Activated CD8-positive, alpha-beta memory T cell treated with anti-CD3 and anti-CD28 coated beads, Interleukin-2, amount 50 U/mL, for 4 hours (primary cell): ENCODE measurements around the gene LRMDA.
"Not testable (repeated sequence)": the region's sequence is repeated elsewhere in the genome, so short reads cannot be mapped to it uniquely, and the experiment has no call there.

Source experiments
- DNase-seq: peaks from one replicate; pipeline ENCODE4 v3.0.0-alpha.2; 2020

LRMDA gene

DNA sequence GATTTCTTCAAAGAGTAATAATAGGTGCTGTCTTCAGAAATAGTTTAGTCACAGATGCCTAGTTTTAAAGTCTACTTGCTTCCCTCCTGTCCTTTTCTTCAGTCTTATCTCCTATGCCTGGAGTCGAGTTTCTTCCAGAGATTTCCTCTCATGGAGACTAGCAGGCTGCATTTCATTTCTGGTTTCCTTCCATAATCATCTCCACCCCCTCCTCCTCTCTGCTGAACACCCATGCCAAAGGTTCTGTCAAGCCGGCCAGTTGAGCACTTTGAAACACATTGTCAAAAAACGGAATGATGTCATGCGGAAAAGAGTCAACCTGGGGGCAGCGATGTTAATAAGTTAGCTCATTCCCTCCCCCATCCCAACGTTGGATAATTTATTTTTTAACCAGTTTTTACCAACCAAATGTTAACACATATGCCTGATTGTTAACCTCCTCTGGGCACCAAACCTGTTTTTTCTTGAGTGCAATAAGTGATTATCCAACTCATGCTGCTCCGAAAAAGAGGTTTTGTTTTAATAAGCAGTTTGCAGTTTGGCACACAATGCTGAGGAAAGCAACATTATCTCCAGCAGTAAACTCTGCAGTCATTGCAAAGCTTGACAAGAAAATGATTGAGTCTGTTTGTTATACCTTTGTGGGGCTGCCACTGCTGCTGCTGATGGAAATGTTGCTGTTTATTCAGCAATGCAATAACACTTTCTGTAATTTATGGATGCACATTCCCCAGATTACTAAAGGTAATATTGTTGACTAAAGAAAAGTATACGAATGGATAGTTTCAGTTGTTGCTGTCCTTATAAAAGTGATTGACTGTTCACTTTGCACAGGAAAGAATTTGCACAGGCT, 161.6 kb downstream of the LRMDA start:
- DNase-seq, result no peak

DNA sequence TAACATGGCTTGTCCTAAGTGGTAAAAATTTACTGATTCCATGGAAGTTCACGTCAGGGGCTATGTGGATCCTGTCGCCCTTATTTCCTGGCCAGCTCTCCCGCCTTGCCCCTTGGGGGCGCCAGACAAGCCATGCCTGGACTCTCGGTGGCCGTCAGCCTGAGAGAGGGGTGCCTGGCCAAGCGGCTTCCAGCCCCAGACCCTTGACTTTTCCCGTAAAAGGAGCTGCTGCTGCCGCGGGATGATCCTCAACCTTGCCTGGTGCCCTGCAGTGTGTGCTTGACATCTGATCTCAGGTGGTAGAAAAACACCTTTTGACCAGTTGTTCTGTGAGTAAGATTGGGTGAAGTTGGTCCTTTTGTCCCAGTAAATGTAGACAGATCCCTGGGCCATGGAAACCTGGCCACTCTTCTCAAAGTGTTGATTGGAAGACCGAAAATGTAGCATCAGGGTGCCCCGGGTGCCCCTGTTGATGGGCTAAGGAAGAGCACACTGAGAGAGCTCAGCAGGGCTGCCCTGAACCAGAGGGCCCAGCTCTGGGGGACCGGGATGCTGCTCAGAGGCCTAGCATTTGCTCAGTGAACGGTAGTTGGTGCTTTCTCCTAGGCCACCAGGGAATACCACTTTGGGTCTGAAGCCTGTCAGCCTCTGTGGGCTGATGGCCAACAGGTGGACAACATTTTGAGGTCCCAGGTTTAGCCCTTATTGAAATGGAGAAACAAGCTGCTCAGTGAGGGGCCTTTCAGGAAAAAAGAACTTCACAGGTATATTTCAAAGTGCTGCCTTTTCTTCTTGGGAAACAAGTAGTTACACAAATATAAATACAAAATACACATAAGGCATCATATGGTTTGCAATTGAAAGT, 162.5 kb downstream of the LRMDA start:
- no peak for DNase-seq

DNA sequence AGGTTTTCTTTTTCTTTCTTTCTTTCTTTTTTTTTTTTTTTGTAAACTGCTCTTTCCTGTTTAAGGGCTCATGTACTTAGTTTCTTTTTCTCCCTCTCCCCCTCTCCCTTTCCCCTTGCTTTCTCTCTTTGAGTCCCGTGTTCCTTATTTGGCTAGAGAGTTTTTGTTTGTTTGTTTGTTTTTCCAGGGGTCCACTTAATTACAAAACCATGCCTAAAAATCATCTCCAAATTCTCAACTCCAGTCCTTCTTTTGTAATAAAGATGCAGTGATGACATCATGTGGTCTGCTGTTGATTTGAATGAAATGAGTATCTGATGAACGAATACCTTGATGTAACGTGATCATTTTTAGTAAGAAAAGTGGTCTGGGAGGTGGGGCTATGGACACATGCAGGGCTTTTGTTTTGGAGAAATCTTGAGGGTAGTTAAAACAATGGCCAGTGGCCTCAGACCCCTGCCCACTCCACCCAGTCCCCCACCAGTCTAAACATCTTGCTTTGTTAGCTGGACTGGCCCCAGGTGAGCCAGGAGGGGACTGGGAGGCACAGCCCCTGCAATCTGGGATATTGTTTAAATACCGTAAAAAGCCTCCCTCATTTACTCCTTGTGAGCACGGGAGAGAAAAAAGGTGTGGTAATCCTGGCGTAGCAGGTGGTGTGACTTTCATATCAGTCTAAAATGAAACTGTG, 165.7 kb downstream of the LRMDA start:
- no peak for DNase-seq

DNA sequence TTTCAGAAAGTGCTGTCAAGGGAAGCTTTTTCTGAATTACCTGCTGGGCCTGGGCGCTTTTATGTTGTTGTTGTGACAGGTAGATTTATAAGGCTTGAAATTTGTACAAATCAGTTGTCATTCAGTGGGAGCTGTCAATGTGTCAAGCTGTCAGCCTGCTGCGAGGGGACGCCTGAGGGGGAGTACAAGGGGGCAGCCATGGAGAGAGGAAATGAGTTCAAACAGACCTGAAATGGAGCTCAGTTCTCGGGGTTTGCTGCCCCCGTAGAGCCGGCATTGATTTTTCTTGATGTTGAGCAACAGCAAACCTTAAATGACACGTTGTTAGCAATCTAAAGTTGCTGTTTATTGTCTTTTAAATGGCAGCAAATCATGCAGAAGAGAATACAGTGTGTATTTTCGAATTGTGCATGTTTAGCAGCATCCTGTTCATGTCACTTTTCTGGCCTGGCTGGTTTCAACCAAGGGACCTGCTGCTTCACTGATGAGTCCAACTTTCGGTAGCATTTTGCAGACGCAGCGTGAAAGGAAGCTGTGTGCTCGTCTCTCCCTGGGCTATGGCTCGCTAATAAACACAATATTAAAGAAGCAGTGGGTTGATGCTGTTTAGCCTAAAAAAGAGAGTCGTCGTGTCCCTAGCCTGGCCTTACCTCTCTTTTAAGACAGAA, 166.5 kb downstream of the LRMDA start:
- no peak for DNase-seq

DNA sequence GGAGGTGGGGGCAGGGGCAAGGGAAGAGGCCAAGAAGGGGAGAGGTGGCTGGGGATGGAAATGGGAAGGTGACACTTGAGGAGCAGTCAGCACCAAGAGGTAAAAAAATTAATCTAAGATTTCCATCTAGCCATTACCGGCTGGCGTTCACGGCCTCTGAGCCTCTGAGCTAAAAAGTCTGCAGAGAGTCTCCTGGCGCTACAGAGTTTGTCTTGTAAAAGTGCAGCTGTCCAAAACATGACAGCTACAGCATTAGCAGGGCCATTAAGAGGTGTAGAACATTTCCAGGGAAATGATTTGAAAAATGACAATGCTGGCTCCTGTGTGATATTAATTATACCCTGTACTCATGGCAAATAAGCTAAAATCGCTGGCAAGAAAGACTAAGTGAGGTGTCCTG, 167.6 kb downstream of the LRMDA start:
- DNase-seq, result no peak

DNA sequence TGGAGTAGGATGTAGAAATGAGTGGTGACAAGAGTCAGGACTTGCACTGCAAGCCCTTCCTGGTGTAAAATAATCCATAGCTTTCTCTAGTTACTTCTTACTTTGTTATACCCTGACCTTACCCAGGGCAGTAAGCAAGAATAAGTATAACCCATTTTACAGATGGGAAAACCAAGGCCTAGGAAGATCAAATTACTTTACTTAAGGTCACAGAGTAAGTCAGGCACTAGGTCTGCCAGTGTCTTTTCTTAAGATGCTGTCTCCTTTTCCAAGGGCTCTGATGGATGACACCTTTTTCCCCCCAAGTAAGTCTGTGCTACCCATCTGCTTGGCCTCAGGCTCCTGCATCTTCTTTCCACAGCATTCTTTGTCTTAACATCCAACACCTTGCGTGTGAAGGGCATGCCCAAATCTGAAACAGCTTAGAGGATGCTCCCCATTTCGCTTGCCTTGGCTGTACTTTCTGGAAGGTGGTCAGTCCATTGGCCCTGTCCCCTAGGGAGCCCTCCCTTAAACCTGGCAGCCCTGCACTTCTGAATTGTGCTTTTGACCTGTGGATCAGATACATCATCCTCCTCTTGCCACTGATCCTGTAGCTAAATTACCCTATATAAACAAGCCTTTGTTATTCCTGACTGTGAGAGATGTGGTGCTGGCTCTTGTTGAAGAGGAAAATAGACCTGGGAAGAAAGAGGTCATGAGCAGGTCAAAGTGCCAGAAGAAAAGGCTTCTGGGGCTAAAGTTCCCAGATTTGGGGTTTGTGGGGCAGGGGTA, 168.6 kb downstream of the LRMDA start:
- DNase-seq, result no peak

DNA sequence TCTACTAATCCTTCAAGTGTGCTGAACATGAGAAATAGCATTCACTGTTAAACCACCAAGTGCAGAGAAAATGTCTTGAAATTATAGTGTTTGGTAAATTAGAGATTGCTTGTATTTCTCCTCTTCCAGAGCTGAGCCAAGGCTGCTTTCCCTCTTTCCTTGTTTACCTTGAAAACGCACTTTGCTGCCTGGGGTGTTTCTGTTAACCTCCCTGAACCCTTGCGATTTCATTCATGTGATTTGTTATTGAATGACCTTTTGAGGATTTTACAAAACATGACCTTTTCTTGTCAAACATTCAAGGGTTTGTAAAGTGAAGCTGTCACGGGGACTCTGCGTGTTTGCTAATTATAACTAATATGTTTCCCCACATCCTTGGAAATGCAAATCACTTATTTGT, 169.4 kb downstream of the LRMDA start:
- DNase-seq, result no peak

DNA sequence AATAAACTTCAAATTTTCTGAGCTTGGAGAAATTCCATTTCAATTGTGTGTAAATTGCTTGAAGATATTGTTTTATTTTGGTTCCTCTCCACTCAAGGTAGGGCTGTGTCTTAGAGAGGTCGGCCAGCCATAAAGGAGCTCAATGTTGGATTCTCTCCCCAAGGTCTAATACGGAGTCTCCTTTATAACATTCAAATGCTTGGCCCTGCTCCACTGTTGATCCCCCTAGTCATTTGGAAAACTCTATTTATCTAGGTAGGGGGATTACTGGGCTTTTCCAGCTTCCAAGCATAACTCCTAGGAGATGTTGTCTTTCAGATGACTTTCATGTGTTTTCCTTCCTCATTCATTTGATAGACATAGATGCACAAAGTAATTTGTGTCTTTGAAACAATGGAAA, 170.9 kb downstream of the LRMDA start:
- no peak for DNase-seq

DNA sequence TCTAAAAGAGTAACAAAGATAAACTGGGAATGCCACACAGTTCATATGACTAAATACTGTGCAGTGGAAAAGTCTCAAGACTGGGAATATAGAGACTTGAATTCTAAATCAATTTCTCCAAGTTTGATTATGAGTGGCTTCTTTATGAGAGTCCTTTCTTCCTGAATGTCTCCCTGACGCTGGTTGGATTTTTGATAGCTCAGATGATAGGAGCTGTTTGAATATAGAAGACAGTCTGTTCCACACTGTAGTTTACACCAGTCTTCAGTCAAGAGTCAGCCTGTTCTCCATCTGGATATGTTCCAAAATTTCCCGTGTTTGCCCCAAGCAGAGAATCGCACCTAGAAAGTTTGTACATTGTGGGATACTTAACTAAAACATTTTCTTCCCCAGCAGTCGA, 173.7 kb downstream of the LRMDA start:
- DNase-seq, result no peak

DNA sequence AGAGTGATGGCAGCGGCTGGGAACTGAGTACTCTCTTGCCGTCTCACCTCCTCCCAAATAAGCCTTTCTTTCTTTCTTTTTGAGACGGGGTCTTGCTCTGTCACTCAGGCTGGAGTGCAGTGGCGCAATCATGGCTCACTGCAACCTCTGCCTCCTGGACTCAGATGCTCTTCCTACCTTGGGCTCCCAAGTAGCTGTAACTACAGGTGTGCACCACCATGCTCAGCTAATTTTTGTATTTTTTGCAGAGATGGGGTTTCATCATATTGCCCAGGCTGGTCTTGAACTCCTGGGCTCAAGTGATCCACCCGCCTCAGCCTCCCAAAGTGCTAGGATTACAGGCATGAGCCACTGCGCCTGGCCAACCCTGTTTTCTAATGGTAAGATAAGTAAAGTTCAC, 174.4 kb downstream of the LRMDA start:
- DNase-seq, result not testable (repeated sequence)

DNA sequence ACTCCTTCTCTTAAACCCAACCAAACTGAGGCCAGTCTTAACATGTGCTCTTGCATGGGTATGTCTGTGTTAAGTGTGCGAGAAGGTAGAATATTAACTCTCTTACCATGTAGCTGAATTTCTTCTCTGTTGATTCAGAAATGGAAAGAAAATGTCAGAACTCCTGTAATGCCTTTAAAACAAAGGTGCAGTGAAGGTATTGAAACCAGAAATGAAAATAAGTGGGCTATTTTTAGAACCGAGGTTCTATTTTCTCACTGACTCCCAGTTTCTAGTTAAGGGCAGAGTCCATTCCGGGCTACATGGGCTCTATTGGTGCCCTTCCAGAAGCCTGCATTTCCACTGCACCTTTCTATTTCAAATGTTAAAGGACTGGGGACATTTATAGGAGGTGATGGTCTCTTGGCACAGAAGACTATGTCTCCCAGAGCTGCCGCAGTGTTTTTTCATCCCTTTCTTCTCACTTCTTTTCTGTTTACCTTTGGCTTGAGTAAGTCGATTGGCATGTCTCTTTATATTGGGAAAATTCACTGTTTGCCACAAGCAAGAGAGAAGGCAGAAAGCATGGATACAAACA, 174.9 kb downstream of the LRMDA start:
- DNase-seq, result no peak

DNA sequence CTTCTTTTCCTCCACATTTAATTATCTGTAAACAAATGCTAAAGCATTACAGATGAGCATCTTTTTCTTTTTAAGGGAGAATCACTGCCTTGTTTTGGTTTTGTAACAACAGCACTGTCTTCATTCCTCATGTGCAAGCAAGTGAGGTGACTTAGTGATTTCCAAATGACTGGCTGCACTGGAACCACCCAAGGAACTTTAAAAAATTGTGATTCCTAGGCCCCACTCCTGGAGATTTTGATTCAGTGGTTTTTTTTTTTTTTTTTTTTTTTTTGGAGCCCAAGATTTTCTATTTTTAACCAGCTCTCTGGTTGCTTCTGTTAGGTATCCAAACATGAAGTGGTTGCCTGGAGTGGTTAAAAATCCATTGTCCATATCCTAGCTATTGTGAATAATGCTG, 176.2 kb downstream of the LRMDA start:
- DNase-seq, result no peak

DNA sequence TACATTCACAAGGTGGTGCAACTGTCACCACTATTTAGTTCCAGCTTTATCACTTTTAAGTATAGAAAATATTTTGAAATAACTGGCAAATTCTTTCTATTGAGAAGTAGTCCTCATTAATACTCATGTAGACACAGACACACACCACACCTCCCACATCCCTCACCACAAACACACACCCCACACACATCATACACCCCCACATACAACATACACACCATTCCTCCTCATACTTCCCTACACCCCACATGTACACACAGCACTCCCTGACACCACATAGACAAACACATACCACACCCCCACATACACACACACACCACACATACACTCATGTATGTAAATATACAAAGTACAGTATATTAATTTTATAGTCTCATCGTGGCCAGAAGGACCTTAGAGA, 178.8 kb downstream of the LRMDA start:
- DNase-seq, result no peak

DNA sequence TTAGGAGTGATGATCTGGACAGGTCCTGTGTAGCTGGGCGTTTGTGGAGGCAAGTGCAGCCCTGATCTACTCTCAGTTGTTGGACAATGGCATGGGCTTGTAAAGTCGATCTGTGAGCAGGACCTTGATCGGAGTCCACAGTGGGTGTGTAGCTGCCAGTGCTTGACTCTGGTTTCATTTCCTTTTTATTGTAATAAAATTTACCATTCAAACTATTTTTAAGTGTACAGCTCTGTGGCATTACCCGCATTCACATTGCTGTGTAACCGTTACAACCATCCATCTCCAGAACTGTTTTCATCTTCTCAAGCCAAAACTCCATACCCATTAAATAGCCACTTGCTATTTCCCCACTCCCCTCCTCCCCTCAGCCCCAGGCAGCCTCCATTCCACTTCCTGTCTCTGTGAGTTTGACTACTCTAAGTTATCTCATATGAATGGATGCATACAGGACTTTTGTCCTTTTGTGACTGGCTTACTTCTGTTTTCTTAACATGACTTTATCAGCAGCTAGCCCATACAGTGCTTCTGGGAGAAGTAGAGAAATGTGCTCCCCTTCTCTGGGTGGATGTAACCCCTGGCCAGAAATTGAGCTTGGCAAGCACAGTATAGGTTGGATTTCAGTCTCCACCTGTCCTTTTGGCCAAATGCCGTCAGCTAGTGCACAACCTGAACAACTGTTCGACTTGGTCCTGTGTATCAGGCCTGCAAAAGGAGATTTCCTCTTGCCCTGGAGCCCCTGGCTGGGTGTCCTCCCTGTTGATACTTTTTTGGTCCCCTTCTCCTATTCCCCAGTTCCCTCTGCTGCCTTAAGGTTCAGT, 180.0 kb downstream of the LRMDA start:
- DNase-seq, result no peak

DNA sequence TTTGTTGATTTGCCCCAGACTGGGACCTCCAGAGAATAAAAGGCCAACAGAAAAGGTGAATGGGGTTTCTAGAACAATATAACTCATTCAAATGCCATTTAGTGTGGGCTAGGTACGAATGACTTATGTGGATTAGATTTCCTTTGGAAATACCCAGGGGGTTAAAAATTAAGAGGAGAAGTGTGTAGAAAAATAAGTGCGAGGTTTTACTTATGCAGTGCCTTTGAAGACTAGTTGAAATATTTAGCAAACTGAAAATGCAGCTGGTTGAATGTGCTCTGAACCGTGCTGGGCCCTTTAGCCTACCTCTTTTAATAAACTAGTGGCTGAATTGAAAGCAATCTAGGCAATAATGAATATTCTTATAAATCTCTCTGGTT, 180.6 kb downstream of the LRMDA start:
- no peak for DNase-seq

DNA sequence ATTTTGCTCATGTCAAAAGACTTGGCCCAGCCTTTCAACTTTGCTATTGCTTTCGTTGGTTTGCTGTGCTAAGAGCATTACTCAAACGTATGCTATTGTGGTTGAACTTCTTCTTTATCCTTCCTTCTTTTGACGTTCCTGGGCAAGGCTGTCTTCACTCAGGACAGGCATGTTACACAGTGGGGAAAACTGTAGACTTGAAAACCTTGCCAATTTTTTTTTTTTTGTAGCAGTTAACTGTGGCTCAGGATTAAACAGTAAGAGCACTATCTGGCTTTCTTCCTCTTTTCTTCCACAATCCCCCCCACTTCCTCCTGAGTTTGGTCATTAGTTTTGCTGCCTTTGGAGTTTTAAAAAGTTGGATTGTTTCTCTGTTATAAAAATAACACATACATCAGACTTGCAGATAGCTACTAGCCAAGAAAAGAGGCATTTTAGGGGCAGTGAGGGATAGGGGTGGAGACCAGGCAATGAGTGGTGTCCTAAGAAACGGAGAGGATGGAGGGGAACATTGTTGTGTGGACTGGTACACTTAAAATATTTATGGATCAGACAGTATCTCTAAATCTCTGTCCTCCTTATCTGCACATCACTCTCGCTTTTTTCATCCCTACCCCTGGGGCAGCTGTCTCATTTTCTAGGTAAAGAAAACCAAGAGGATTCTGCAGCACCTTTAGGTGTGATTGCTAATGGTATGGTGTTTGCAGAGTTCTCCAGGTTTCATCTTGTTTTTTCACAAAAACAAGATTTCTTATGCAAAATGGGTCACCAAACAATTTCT, 181.7 kb downstream of the LRMDA start:
- DNase-seq, result no peak

DNA sequence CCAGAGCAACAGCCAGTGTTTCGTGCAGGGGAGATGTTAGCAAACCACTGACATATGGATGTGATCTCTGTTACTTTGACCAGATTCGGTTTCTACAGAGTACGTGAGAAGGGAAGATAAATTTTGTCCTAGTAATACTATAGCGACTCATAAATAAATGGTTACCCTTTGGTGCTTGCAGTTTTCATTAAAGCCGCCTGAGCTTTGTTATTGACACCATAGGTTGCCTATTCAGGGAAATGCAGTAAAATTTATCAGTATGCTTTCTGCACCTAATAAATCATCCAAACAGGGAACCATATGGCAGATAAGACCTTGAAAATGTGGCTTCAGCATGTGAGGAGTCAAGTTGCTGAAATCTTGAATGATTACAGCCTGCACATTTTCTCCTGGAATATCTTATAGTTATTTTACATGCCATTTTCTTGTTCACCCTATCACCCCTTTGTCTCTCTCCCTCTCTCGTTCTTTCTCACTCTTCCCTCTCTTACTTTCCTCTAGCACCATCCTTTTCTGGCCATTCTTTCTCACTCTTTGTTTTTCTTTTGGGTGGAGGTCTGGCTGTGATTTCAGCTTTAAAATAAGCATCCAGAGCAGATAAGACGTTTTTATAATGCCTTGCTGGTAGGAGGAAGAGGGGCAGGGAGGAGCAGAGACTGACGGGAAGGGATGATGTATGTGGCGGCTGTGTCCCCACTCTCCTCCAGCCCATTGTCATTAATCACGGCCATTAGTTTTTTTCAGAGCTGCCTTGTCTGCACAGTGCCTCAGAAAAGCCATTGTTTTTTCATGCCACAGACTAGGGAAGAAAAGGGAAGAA, 182.5 kb downstream of the LRMDA start:
- DNase-seq, result no peak

DNA sequence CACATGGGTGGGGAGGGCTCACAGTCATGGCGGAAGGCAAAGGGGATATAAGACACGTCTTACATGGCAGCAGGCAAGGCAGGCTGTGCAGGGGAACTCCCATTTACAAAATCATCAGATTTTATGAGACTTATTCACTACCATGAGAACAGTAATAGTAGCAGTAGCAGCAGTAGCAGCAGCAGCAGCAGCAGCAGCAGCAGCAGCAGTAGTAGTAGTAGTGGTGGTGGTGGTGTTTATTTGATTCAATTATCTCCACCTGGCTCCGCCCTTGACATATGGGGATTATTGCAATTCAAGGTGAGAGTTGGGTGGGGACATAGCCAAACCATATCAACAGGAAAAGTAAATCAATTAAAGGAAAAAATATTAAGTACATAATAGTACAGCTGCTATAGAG, 184.7 kb downstream of the LRMDA start:
- DNase-seq, result no peak

DNA sequence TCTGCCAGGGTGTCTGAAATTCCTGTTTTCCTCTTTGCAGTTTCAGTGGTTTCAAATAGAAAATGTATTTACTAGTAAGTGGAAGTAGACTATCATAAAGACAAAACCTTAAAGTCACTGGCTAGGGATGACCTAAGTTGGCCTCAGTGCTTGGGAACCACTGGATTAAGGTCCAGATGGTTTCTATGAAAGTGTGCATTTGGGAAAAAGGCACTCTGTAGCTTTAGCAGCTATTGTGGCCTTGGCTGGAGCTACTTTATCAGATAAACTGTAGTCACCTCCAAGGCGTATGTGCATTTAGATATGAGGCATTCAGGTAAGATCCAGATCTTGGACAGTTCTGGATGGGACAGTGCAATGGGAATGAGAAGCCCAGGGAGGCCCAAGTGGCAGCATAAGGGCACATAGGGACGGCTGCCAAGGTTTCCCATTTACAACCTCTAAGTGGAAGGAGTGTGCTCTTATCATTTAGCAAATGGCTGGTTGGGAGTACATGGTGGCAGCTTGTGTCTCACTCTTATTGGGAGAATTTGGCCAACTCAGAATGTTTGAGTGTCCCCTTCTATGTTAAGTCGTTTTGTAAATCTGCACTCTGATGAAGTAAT, 185.6 kb downstream of the LRMDA start:
- DNase-seq, result no peak
